Measurements from ENCODE around the gene IGFLR1.

Gene IGFLR1

GRCh38 chr19:35745328-35746086, 3.3 kb upstream of the IGFLR1 start, which contains the start of the genes PSENEN and U2AF1L4:
TSS of gene PSENEN (plus strand) at chr19:35745651. CDS start at chr19:35745931, 280 bp downstream.
TSS of gene U2AF1L4 (minus strand) at chr19:35745418. CDS start at chr19:35745391, 27 bp downstream.
- H3K4me2 ChIP-seq (ENCODE audit: low read length), result peak within 1 kb of the TSS; percentile 87
- H3K27ac ChIP-seq (ENCODE audit: low read depth, low read length, poor library complexity, severe bottlenecking), result peak within 1 kb of the TSS; percentile 97
- H3K9me2 ChIP-seq (ENCODE audit: low read depth, low read length), result no peaks in the 10 kb centered on the region
- H3K4me3 ChIP-seq (ENCODE audit: low read depth, low read length, poor library complexity, severe bottlenecking), result peak within 1 kb of the TSS; percentile 91
- H3K36me3 ChIP-seq (ENCODE audit: insufficient read depth, low read length), result no peaks in the 10 kb centered on the region
- no peaks in the 10 kb centered on the region for H3K79me2 ChIP-seq (ENCODE audit: insufficient read depth, low read length)
- no peak within 1 kb of the TSS for H2AFZ ChIP-seq (ENCODE audit: low read length)
- no peaks in the 10 kb centered on the region for H4K20me1 ChIP-seq (ENCODE audit: insufficient read depth, low read length)
- H3K9me3 ChIP-seq (ENCODE audit: low read length), result no peaks in the 10 kb centered on the region
- peaks cover 68% of the 10 kb centered on the region for H3K4me1 ChIP-seq (ENCODE audit: insufficient read depth, low read length, severe bottlenecking)
- H3K27me3 ChIP-seq (ENCODE audit: insufficient read depth, low read length), result no peaks in the 10 kb centered on the region
- TF ChIP-seq, protein P1, sequence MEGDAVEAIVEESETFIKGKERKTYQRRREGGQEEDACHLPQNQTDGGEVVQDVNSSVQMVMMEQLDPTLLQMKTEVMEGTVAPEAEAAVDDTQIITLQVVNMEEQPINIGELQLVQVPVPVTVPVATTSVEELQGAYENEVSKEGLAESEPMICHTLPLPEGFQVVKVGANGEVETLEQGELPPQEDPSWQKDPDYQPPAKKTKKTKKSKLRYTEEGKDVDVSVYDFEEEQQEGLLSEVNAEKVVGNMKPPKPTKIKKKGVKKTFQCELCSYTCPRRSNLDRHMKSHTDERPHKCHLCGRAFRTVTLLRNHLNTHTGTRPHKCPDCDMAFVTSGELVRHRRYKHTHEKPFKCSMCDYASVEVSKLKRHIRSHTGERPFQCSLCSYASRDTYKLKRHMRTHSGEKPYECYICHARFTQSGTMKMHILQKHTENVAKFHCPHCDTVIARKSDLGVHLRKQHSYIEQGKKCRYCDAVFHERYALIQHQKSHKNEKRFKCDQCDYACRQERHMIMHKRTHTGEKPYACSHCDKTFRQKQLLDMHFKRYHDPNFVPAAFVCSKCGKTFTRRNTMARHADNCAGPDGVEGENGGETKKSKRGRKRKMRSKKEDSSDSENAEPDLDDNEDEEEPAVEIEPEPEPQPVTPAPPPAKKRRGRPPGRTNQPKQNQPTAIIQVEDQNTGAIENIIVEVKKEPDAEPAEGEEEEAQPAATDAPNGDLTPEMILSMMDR (IDR thresholded peaks at IDR 0.05; ENCODE audit: low read length), result no peak
- no peak for TF ChIP-seq EZH2 (IDR thresholded peaks at IDR 0.05; ENCODE audit: borderline replicate concordance, low read length)
- peak within 1 kb of the TSS; percentile 92 for H3K9ac ChIP-seq (ENCODE audit: low read length)
- no peaks in the 10 kb centered on the region for H3F3A ChIP-seq (ENCODE audit: insufficient read depth, low read length)

GRCh38 chr19:35744430-35745327, 2.4 kb upstream of the IGFLR1 start:
- Histone ChIP-seq H3K4me1 (ENCODE audit: insufficient read depth, low read length, severe bottlenecking) (peaks cover 73% of the 10 kb centered on the region), H3K4me2 (ENCODE audit: low read length) (peak overlapping the region; percentile 87), H3K27ac (ENCODE audit: low read depth, low read length, poor library complexity, severe bottlenecking) (peak overlapping the region; percentile 97), H3F3A (ENCODE audit: insufficient read depth, low read length) (no peaks in the 10 kb centered on the region), H3K9me3 (ENCODE audit: low read length) (no peaks in the 10 kb centered on the region), H4K20me1 (ENCODE audit: insufficient read depth, low read length) (no peaks in the 10 kb centered on the region), H3K36me3 (ENCODE audit: insufficient read depth, low read length) (no peaks in the 10 kb centered on the region), H3K27me3 (ENCODE audit: insufficient read depth, low read length) (no peaks in the 10 kb centered on the region), H3K9me2 (ENCODE audit: low read depth, low read length) (no peaks in the 10 kb centered on the region), H3K79me2 (ENCODE audit: insufficient read depth, low read length) (no peaks in the 10 kb centered on the region), H2AFZ (ENCODE audit: low read length) (no peak overlapping the region), H3K9ac (ENCODE audit: low read length) (peak overlapping the region; percentile 92), H3K4me3 (ENCODE audit: low read depth, low read length, poor library complexity, severe bottlenecking) (peak overlapping the region; percentile 91)
- TF ChIP-seq, protein P1 (IDR thresholded peaks at IDR 0.05; ENCODE audit: low read length), result peak; percentile 42
- TF ChIP-seq EZH2 (IDR thresholded peaks at IDR 0.05; ENCODE audit: borderline replicate concordance, low read length), result no peak

GRCh38 chr19:35743640-35744429, 1.6 kb upstream of the IGFLR1 start:
- Histone ChIP-seq H4K20me1 (ENCODE audit: insufficient read depth, low read length) (no peaks in the 10 kb centered on the region), H3K9me3 (ENCODE audit: low read length) (no peaks in the 10 kb centered on the region), H3K9me2 (ENCODE audit: low read depth, low read length) (no peaks in the 10 kb centered on the region), H3K27me3 (ENCODE audit: insufficient read depth, low read length) (no peaks in the 10 kb centered on the region), H3F3A (ENCODE audit: insufficient read depth, low read length) (no peaks in the 10 kb centered on the region), H3K4me1 (ENCODE audit: insufficient read depth, low read length, severe bottlenecking) (peaks cover 69% of the 10 kb centered on the region), H3K4me2 (ENCODE audit: low read length) (peak overlapping the region; percentile 87), H3K4me3 (ENCODE audit: low read depth, low read length, poor library complexity, severe bottlenecking) (peak overlapping the region; percentile 91), H3K27ac (ENCODE audit: low read depth, low read length, poor library complexity, severe bottlenecking) (peak overlapping the region; percentile 97), H2AFZ (ENCODE audit: low read length) (no peak overlapping the region), H3K36me3 (ENCODE audit: insufficient read depth, low read length) (peaks cover 4% of the 10 kb centered on the region), H3K79me2 (ENCODE audit: insufficient read depth, low read length) (no peaks in the 10 kb centered on the region), H3K9ac (ENCODE audit: low read length) (peak overlapping the region; percentile 92)
- no peak for TF ChIP-seq EZH2 (IDR thresholded peaks at IDR 0.05; ENCODE audit: borderline replicate concordance, low read length)
- TF ChIP-seq, protein P1 (IDR thresholded peaks at IDR 0.05; ENCODE audit: low read length), result no peak

Data from OCI-LY1 (cell line).